K562 (cell line): Measurements from ENCODE around the gene RUSC1. TPM values are rescaled to one million over a fixed set of nuclear protein-coding genes. Genes with fewer than 3 reads are reported as not detected.

Source experiments
- BMI1 ChIP-seq: fragments of 150-350 bp; IDR thresholded peaks from 2 replicates; pipeline ENCODE4 v1.6.1; 2014; ENCODE audit warnings: low read length
- PCBP1 ChIP-seq: fragments of 200-400 bp; formaldehyde crosslinking; IDR thresholded peaks from 2 replicates; pipeline ENCODE4 v1.6.1; 2018; ENCODE audit warnings: mild to moderate bottlenecking, low read depth, low read length; ENCODE audit not compliant: poor library complexity, severe bottlenecking
- POLR2AphosphoS5 ChIP-seq: IDR thresholded peaks from 2 replicates; pipeline ENCODE4 v1.6.1; 2011; ENCODE audit warnings: mild to moderate bottlenecking, low read depth, low read length, moderate library complexity; ENCODE audit not compliant: control insufficient read depth, insufficient read depth
- SMARCA4 ChIP-seq: fragments of 450-650 bp; IDR thresholded peaks from 2 replicates; pipeline ENCODE4 v1.6.1; 2016
- YY1 ChIP-seq, 3 experiments: IDR thresholded peaks; 2 replicates each; pipeline ENCODE4 v1.6.1; 2011; ENCODE audit warnings: low read length in 2 of 3, mild to moderate bottlenecking in 2 of 3, moderate library complexity in 2 of 3, borderline replicate concordance in 1 of 3, control low read depth in 1 of 3, low read depth in 1 of 3; ENCODE audit not compliant: insufficient read depth in 3 of 3, insufficient replicate concordance in 2 of 3, control insufficient read depth in 1 of 3, insufficient read length in 1 of 3; ENCODE audit errors: extremely low read depth in 1 of 3
- ZNF121 ChIP-seq: sonication (generic); formaldehyde crosslinking; conservative IDR thresholded peaks from 2 replicates; pipeline ENCODE4 v1.8.0; 2022; ENCODE audit warnings: missing genetic modification reagents
- ZNF124 ChIP-seq: sonication (generic); formaldehyde crosslinking; IDR thresholded peaks from 2 replicates; pipeline ENCODE4 v1.8.1; 2022; ENCODE audit warnings: missing genetic modification reagents
- ZNF175 ChIP-seq: fragments of 200-800 bp; sonication (Bioruptor generic); IDR thresholded peaks from 2 replicates; pipeline ENCODE4 v1.6.1; 2016; ENCODE audit warnings: low read depth, mild to moderate bottlenecking, missing genetic modification characterization, missing compliant biosample characterization
- ZNF354B ChIP-seq: fragments of 250-450 bp; sonication (Bioruptor Pico); IDR thresholded peaks from 2 replicates; pipeline ENCODE4 v1.4.0; 2020
- ZNF57 ChIP-seq: fragments of 450-650 bp; formaldehyde crosslinking; IDR thresholded peaks from 2 replicates; pipeline ENCODE4 v1.4.0; 2020; ENCODE audit warnings: mild to moderate bottlenecking, moderate library complexity
- polyA plus RNA-seq, 8 experiments: library from polyadenylated mRNA; depleted of rRNA in 4 of 8; stranded (reverse) in 5 of 8; unstranded in 3 of 8; fragments of >200 nt; fragmentation: Nextera tagmentation in 2 of 8; fragmentation: Illumina TruSeq in 1 of 8; extraction: Ambion mirVana in 2 of 8; extraction: Trizol in 1 of 8; gene quantifications; 2 replicates each; pipeline versions ENCODE4 v1.2.1 to v1.2.3, GENCODE V29; 2011 to 2014; ENCODE audit warnings: inconsistent platforms in 1 of 8, missing spikeins in 1 of 8
- total RNA-seq, 7 experiments: library from RNA; depleted of rRNA in 6 of 7; stranded (reverse); fragments of >200 nt in 6 of 7; fragmentation: Illumina TruSeq in 2 of 7; extraction: Trizol in 2 of 7; gene quantifications; 2 replicates each; pipeline versions ENCODE4 v1.2.1 to v1.2.3, GENCODE V29; 2011 to 2021; ENCODE audit warnings: low replicate concordance in 1 of 7
- TF ChIP-seq, protein P1 (sequence below): sonication (generic); formaldehyde crosslinking; IDR thresholded peaks from 2 replicates; pipeline ENCODE4 v1.8.0; 2022; ENCODE audit warnings: mild to moderate bottlenecking, low read depth, missing genetic modification reagents
- TF ChIP-seq, protein P2 (sequence below): fragments of 150-350 bp; conservative IDR thresholded peaks from 2 replicates; pipeline ENCODE4 v1.6.1; 2014; ENCODE audit warnings: low read length
- TF ChIP-seq, protein P3 (sequence below): sonication (generic); formaldehyde crosslinking; IDR thresholded peaks from 2 replicates; pipeline ENCODE4 v1.8.0; 2023; ENCODE audit warnings: mild to moderate bottlenecking, missing genetic modification reagents
- TF ChIP-seq, protein P4 (sequence below): fragments of 250-450 bp; sonication (Bioruptor Pico); IDR thresholded peaks from 2 replicates; pipeline ENCODE4 v1.5.0; 2021
- TF ChIP-seq, protein P5 (sequence below): fragments of 450-650 bp; formaldehyde crosslinking; conservative IDR thresholded peaks from 2 replicates; pipeline ENCODE4 v1.4.0; 2022; ENCODE audit warnings: mild to moderate bottlenecking, missing genetic modification characterization
- TF ChIP-seq, protein P6 (sequence below): sonication (generic); formaldehyde crosslinking; IDR thresholded peaks from 2 replicates; pipeline ENCODE4 v1.8.1; 2023; ENCODE audit warnings: mild to moderate bottlenecking, missing genetic modification reagents, moderate library complexity

The RUSC1 gene
- total and polyA plus RNA-seq, 9 of the 15 experiments (the other 6 are each of a cell fraction or from before 2014, with no cell fraction given), result 5.7 to 68.3 (median 33.6) TPM

DNA sequence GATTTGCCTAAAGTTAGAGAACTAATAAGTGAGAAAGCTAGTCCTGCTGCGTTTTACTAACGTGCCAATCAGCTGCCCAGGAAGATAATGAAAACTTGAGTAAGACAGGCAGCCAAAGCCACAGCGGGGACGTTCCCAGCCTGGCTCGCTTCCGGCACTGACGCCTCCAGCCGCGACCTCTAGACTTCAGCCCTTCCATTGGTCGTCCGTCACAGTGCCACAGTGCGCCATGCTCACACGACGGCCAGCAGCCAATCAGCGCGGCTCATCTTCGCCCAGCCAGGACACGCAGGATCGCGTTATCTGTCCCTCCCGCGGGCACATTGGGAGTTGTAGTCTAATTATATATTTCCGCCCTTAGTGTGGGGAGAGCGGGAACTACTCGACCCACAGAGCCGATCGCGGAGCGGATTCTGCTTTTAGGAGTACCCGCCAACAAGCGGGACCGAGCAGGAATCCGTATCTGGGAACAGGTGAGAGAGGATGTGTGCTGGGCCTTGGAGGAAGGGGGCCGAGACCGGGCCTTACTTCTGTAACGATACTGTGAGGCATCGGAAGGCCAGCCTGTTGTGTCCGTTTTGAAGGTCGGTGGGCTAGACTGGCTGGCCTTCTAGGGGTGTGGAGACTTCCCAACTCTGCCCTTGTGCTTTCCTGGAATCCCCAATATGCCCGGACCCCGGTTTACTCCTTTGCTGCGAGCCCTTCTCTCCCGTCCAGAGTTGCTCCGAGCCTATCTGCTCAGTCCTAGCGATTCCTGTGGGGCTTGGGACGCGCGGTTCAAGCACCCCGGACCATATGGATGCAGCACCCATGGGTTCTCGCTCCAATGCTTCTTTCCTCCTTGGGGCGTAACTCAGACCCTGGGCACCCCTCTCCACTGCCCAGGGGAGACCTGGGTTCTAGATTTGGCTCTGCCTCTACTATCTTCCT is 11.9 kb upstream of the RUSC1 start, which contains the start of gene FDPS (continued):
- TF ChIP-seq, protein P1, sequence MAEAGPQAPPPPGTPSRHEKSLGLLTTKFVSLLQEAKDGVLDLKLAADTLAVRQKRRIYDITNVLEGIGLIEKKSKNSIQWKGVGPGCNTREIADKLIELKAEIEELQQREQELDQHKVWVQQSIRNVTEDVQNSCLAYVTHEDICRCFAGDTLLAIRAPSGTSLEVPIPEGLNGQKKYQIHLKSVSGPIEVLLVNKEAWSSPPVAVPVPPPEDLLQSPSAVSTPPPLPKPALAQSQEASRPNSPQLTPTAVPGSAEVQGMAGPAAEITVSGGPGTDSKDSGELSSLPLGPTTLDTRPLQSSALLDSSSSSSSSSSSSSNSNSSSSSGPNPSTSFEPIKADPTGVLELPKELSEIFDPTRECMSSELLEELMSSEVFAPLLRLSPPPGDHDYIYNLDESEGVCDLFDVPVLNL (CRISPR knock-in tag), result no peak
- TF ChIP-seq YY1 (IDR thresholded peaks at IDR 0.05; ENCODE audit: borderline replicate concordance in 1 of 3, control insufficient read depth in 1 of 3, extremely low read depth in 1 of 3, insufficient read depth in 3 of 3, insufficient read length in 1 of 3, insufficient replicate concordance in 2 of 3, low read depth in 1 of 3, low read length in 2 of 3) (peak; percentile 38 to 77 (median 74)), ZNF124 (no peak), ZNF354B (CRISPR knock-in tag) (no peak), PCBP1 (no peak), ZNF121 (CRISPR knock-in tag) (no peak), ZNF57 (CRISPR knock-in tag) (no peak), POLR2AphosphoS5 (peak; percentile 77), BMI1 (no peak), SMARCA4 (no peak), ZNF175 (no peak; the same call in 1 of the 2 replicates)
- TF ChIP-seq, protein P2, sequence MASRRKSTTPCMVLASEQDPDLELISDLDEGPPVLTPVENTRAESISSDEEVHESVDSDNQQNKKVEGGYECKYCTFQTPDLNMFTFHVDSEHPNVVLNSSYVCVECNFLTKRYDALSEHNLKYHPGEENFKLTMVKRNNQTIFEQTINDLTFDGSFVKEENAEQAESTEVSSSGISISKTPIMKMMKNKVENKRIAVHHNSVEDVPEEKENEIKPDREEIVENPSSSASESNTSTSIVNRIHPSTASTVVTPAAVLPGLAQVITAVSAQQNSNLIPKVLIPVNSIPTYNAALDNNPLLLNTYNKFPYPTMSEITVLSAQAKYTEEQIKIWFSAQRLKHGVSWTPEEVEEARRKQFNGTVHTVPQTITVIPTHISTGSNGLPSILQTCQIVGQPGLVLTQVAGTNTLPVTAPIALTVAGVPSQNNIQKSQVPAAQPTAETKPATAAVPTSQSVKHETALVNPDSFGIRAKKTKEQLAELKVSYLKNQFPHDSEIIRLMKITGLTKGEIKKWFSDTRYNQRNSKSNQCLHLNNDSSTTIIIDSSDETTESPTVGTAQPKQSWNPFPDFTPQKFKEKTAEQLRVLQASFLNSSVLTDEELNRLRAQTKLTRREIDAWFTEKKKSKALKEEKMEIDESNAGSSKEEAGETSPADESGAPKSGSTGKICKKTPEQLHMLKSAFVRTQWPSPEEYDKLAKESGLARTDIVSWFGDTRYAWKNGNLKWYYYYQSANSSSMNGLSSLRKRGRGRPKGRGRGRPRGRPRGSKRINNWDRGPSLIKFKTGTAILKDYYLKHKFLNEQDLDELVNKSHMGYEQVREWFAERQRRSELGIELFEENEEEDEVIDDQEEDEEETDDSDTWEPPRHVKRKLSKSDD, result no peak
- TF ChIP-seq, protein P3, sequence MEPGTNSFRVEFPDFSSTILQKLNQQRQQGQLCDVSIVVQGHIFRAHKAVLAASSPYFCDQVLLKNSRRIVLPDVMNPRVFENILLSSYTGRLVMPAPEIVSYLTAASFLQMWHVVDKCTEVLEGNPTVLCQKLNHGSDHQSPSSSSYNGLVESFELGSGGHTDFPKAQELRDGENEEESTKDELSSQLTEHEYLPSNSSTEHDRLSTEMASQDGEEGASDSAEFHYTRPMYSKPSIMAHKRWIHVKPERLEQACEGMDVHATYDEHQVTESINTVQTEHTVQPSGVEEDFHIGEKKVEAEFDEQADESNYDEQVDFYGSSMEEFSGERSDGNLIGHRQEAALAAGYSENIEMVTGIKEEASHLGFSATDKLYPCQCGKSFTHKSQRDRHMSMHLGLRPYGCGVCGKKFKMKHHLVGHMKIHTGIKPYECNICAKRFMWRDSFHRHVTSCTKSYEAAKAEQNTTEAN (CRISPR knock-in tag), result no peak
- TF ChIP-seq, protein P4, sequence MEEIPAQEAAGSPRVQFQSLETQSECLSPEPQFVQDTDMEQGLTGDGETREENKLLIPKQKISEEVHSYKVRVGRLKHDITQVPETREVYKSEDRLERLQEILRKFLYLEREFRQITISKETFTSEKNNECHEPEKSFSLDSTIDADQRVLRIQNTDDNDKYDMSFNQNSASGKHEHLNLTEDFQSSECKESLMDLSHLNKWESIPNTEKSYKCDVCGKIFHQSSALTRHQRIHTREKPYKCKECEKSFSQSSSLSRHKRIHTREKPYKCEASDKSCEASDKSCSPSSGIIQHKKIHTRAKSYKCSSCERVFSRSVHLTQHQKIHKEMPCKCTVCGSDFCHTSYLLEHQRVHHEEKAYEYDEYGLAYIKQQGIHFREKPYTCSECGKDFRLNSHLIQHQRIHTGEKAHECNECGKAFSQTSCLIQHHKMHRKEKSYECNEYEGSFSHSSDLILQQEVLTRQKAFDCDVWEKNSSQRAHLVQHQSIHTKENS (CRISPR knock-in tag), result no peak
- TF ChIP-seq, protein P5, sequence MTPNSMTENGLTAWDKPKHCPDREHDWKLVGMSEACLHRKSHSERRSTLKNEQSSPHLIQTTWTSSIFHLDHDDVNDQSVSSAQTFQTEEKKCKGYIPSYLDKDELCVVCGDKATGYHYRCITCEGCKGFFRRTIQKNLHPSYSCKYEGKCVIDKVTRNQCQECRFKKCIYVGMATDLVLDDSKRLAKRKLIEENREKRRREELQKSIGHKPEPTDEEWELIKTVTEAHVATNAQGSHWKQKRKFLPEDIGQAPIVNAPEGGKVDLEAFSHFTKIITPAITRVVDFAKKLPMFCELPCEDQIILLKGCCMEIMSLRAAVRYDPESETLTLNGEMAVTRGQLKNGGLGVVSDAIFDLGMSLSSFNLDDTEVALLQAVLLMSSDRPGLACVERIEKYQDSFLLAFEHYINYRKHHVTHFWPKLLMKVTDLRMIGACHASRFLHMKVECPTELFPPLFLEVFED (CRISPR knock-in tag), result no peak
- TF ChIP-seq, protein P6, sequence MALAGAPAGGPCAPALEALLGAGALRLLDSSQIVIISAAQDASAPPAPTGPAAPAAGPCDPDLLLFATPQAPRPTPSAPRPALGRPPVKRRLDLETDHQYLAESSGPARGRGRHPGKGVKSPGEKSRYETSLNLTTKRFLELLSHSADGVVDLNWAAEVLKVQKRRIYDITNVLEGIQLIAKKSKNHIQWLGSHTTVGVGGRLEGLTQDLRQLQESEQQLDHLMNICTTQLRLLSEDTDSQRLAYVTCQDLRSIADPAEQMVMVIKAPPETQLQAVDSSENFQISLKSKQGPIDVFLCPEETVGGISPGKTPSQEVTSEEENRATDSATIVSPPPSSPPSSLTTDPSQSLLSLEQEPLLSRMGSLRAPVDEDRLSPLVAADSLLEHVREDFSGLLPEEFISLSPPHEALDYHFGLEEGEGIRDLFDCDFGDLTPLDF (CRISPR knock-in tag), result no peak; the same call in none of the 2 replicates
